Left ventricle myocardium inferior (tissue), 1 donor: Measurements from ENCODE around the gene SLC23A2. TPM values are rescaled to one million over a fixed set of nuclear protein-coding genes. Genes with fewer than 3 reads are reported as not detected.

Experiments
- DNase-seq: peaks from one replicate; pipeline ENCODE4 v3.0.0-alpha.2; 2020
- H3K27ac ChIP-seq: fragments of 200-600 bp; replicated peaks from 2 replicates; pipeline ENCODE4 v1.8.0; 2021
- H3K27me3 ChIP-seq: fragments of 200-600 bp; 2 replicates; pipeline ENCODE4 v1.8.0; 2021; ENCODE audit warnings: low read depth
- H3K36me3 ChIP-seq: fragments of 200-600 bp; 2 replicates; pipeline ENCODE4 v1.8.0; 2021
- H3K4me1 ChIP-seq: fragments of 200-600 bp; 2 replicates; pipeline ENCODE4 v1.8.0; 2021
- H3K4me3 ChIP-seq: fragments of 200-600 bp; 2 replicates; pipeline ENCODE4 v1.8.0; 2021; ENCODE audit warnings: mild to moderate bottlenecking, moderate library complexity
- H3K9me3 ChIP-seq: fragments of 200-600 bp; replicated peaks from 2 replicates; pipeline ENCODE4 v1.8.0; 2021
- intact Hi-C: fragments of 100-400 bp; cut with micrococcal nuclease; formaldehyde crosslinking; loops from one replicate; pipeline ENCODE4 v1.11.0; 2022
- total RNA-seq: library from RNA; stranded (reverse); fragmentation: NEBNext Ultra II Directional; extraction: Animal tissue kit (Norgen Biotek cat#: 25700); gene quantifications from one replicate; pipeline ENCODE4 v1.2.1, GENCODE V29; 2021
- TF ChIP-seq, protein P1 (sequence below): fragments of 200-600 bp; IDR thresholded peaks from 2 replicates; pipeline ENCODE4 v1.8.0; 2021; ENCODE audit warnings: antibody characterized with exemption, mild to moderate bottlenecking, borderline replicate concordance
- donor health status: DM: no; HTN: yes; CAD: no; lungs with severe emphysema.

Gene SLC23A2
- total RNA-seq, 1 donor from 2014 or later = 6.3 TPM

DNA sequence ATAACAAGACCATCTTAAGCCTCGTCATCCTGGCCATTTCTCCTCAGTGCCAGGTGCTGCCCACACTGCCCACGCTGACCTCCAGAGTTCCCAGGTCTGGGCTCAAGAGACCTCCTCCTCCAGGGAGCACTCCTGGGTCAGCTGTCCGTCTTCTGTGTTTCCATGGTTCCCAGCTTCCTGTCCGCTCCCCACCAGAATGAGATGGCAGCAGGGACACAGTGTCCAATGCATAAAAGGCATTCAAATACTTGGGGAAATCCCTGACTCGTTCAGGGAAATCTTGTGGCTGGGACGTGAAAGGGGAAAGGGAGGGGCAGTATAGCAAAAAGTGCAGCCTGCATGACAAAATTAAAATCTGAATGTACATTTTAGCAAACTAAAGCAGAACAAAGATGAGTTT, 54.3 kb downstream of the SLC23A2 start:
- intact Hi-C loops = no loop called here
- no peaks in the 10 kb centered on the region for H3K36me3 ChIP-seq

GRCh38 chr20:4946585-4946984, 54.7 kb downstream of the SLC23A2 start:
- no peaks in the 10 kb centered on the region for H3K27me3 ChIP-seq
- no peaks in the 10 kb centered on the region for H3K9me3 ChIP-seq
- no peak for DNase-seq
- H3K36me3 ChIP-seq = no peaks in the 10 kb centered on the region
- TF ChIP-seq, protein P1, sequence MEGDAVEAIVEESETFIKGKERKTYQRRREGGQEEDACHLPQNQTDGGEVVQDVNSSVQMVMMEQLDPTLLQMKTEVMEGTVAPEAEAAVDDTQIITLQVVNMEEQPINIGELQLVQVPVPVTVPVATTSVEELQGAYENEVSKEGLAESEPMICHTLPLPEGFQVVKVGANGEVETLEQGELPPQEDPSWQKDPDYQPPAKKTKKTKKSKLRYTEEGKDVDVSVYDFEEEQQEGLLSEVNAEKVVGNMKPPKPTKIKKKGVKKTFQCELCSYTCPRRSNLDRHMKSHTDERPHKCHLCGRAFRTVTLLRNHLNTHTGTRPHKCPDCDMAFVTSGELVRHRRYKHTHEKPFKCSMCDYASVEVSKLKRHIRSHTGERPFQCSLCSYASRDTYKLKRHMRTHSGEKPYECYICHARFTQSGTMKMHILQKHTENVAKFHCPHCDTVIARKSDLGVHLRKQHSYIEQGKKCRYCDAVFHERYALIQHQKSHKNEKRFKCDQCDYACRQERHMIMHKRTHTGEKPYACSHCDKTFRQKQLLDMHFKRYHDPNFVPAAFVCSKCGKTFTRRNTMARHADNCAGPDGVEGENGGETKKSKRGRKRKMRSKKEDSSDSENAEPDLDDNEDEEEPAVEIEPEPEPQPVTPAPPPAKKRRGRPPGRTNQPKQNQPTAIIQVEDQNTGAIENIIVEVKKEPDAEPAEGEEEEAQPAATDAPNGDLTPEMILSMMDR = no peak
- H3K27ac ChIP-seq = no peak overlapping the region
- intact Hi-C loops = no loop called here
- no peak overlapping the region for H3K4me3 ChIP-seq
- H3K4me1 ChIP-seq = peaks cover 40% of the 10 kb centered on the region

More for the DNA sequence above, 54.3 kb downstream of the SLC23A2 start:
- no peaks in the 10 kb centered on the region for H3K9me3 ChIP-seq
- no peak overlapping the region for H3K4me3 ChIP-seq
- no peaks in the 10 kb centered on the region for H3K27me3 ChIP-seq
- H3K27ac ChIP-seq = no peak overlapping the region
- no peak for DNase-seq
- peaks cover 37% of the 10 kb centered on the region for H3K4me1 ChIP-seq
- TF ChIP-seq, protein P1 = no peak

DNA sequence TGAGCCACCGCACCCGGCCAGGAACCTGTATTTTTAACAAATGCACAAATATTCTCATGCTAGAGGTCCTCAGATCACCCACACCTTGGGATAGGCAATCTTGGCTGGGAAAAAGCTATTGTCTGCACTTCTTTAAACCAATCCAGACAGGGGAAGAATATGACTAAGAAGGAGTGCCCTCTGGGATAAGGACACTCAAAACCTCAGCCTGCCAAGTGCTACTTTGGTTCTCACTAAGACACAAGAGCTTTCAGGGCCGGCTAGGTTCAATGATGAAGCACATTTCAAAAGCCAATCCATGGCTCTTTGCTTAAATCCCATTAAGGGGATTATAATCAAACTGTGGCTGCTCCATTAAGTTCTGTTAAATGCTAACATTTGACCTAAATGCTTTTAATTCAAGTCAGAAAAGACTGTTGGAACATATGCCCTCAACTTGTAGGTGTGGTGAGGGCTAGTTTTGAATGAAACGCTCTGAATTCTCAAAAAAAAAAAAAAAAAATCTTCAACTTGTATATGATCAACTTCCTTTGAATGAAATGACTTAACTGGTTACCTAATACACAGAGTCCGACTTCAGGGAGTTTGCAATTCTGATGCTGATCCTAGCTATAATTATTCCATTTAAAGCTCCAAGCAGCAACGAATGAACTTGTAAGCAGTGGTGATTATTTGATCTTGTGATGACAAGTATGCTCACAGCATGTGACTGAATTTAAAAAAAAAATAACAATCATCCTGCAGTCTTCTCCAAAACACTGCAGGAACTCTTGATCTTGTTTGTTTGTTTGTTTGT, 56.6 kb downstream of the SLC23A2 start:
- TF ChIP-seq, protein P1 = no peak
- DNase-seq = no peak
- no peaks in the 10 kb centered on the region for H3K9me3 ChIP-seq
- no peak overlapping the region for H3K4me3 ChIP-seq
- no peak overlapping the region for H3K27ac ChIP-seq
- no peaks in the 10 kb centered on the region for H3K36me3 ChIP-seq
- intact Hi-C loops = no loop called here
- H3K27me3 ChIP-seq = no peaks in the 10 kb centered on the region
- peaks cover 22% of the 10 kb centered on the region for H3K4me1 ChIP-seq

DNA sequence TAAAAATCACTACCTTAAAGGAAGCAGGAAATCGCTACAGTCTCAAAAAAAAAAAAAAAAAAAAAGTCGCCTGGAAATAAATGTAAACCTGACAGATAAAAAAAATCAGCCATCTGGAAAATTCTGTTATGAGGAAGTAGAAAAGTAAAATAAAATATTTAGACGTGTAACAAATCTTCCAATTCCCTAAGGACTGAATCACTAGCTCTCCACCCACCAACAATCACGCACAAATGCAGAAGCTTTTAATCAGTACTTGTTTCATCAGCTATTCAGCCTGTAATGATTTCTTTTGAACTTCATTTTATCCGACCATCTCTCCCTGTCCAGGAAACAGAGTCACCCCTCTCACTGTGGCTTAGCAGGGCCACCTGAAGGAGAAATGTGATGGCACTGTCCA, 59.0 kb downstream of the SLC23A2 start:
- TF ChIP-seq, protein P1 = no peak
- no peak for DNase-seq
- H3K9me3 ChIP-seq = no peaks in the 10 kb centered on the region
- H3K4me1 ChIP-seq = peaks cover 21% of the 10 kb centered on the region
- H3K4me3 ChIP-seq = no peak overlapping the region
- no peaks in the 10 kb centered on the region for H3K36me3 ChIP-seq
- intact Hi-C loops = no loop called here
- H3K27me3 ChIP-seq = no peaks in the 10 kb centered on the region
- H3K27ac ChIP-seq = no peak overlapping the region

DNA sequence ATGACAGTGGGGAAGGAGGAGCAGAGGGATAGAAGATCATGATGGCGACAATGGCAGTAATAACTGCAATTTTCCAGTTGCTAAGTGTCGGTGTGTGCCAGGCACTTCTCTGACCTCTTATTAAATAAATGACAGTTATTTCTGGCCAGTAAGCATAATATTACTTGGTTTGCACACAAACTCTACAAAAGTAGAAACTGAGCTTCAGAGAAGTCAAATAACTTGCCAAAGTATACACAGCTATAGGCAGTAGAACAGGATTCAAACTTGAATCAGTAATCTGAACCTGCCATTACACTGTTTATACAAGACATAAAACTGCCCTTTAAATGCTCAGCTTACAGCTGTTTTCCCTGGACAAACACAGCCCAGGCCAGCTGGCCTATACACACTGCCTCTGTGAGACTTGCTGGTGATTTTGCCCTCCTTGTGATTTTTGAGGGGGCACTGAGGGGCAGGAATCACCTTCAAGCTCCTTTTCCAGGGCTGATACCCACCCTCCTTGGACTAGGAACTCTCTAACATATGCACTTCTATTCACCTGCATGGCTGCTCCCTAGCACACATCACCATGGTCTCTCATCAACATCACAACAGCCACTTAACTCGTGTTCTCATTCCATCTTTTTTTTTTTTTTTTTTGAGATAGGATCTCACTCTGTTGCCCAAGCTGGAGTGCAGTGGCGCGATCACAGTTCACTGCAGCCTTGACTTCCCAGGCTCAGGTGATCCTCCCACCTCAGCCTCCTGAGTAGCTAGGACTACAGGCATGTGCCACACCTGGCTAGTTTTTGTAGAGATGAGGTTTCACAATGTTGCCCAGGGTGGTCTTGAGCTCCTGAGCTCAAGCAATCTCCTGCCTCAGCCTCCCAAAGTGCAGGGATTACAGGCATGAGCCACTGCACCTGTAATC, 63.6 kb downstream of the SLC23A2 start:
- Histone ChIP-seq H3K27me3 (no peaks in the 10 kb centered on the region), H3K36me3 (no peaks in the 10 kb centered on the region), H3K4me1 (peaks cover 9% of the 10 kb centered on the region), H3K27ac (no peak overlapping the region), H3K4me3 (no peak overlapping the region), H3K9me3 (no peaks in the 10 kb centered on the region)
- TF ChIP-seq, protein P1 = no peak
- no peak for DNase-seq
- intact Hi-C loops = no loop called here
